Measurements from ENCODE around the gene EIF3D. TPM values are rescaled to one million over a fixed set of nuclear protein-coding genes. Genes with fewer than 3 reads are reported as not detected.

Gene EIF3D
- total RNA-seq, 1 experiment from 2014 or later = 237 TPM

DNA sequence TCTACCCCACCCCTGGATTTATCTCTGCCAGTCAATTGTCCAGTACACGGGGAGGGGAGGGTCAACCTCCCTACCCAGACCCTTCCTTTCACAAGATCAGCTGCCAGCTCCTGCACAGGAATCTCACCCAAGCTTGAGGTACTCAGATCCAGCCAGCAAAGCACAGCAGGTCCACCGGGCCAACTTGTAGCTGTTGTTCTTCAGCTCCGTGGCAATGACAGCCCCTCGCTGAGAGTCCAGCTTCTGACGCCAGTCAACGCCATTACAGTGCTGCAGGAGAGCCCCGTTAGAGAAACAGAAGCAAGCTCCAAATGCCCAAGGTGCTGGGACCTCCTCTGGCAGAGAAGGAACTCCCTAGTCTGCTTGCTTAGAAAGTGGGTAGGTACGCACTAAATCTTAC, 16.6 kb downstream of the EIF3D start:
- Mint-ChIP-seq H3K9me3 (peaks cover 3% of the 10 kb centered on the region), H3K4me1 (0 out of 2 replicates have a peak, but pooled peaks cover 2% of the 10 kb centered on the region), H3K36me3 (peaks cover 74% of the 10 kb centered on the region), H3K27ac (no peak overlapping the region; the same call in 1 of the 2 replicates), H3K27me3 (ENCODE audit: low read depth) (peaks cover 13% of the 10 kb centered on the region), H3K4me3 (no peak overlapping the region)
- POLR2A ChIA-PET = no interaction called here
- CTCF ChIA-PET = interaction anchor here (0.6 to 1.4 kb wide), 3 partner anchors 26 to 344 kb away, joined by 4 read pairs; no protein-coding TSS in a partner anchor
- no peak for DNase-seq (ENCODE audit: low spot score)
- TF ChIP-seq ZNF416 (CRISPR knock-in tag; IDR thresholded peaks at IDR 0.05) (no peak), NR1H2 (CRISPR knock-in tag; IDR thresholded peaks at IDR 0.05) (no peak), CBFB (CRISPR knock-in tag; IDR thresholded peaks at IDR 0.05; ENCODE audit: low read depth) (no peak), CREM (CRISPR knock-in tag; IDR thresholded peaks at IDR 0.05) (no peak), ZNF671 (CRISPR knock-in tag; IDR thresholded peaks at IDR 0.05) (no peak), NFATC4 (CRISPR knock-in tag; IDR thresholded peaks at IDR 0.05) (no peak), ZNF232 (CRISPR knock-in tag; IDR thresholded peaks at IDR 0.05) (no peak), ZNF396 (CRISPR knock-in tag; IDR thresholded peaks at IDR 0.05; ENCODE audit: borderline replicate concordance) (no peak), SMAD4 (CRISPR knock-in tag; IDR thresholded peaks at IDR 0.05) (no peak), KAT7 (CRISPR knock-in tag; IDR thresholded peaks at IDR 0.05; ENCODE audit: borderline replicate concordance) (no peak), IRF2 (CRISPR knock-in tag; IDR thresholded peaks at IDR 0.05; ENCODE audit: borderline replicate concordance, low read depth) (no peak)
- TF ChIP-seq, protein P1, sequence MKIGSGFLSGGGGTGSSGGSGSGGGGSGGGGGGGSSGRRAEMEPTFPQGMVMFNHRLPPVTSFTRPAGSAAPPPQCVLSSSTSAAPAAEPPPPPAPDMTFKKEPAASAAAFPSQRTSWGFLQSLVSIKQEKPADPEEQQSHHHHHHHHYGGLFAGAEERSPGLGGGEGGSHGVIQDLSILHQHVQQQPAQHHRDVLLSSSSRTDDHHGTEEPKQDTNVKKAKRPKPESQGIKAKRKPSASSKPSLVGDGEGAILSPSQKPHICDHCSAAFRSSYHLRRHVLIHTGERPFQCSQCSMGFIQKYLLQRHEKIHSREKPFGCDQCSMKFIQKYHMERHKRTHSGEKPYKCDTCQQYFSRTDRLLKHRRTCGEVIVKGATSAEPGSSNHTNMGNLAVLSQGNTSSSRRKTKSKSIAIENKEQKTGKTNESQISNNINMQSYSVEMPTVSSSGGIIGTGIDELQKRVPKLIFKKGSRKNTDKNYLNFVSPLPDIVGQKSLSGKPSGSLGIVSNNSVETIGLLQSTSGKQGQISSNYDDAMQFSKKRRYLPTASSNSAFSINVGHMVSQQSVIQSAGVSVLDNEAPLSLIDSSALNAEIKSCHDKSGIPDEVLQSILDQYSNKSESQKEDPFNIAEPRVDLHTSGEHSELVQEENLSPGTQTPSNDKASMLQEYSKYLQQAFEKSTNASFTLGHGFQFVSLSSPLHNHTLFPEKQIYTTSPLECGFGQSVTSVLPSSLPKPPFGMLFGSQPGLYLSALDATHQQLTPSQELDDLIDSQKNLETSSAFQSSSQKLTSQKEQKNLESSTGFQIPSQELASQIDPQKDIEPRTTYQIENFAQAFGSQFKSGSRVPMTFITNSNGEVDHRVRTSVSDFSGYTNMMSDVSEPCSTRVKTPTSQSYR (CRISPR knock-in tag; IDR thresholded peaks at IDR 0.05) = no peak
- TF ChIP-seq, protein P2, sequence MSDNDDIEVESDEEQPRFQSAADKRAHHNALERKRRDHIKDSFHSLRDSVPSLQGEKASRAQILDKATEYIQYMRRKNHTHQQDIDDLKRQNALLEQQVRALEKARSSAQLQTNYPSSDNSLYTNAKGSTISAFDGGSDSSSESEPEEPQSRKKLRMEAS (CRISPR knock-in tag; IDR thresholded peaks at IDR 0.05) = no peak
- TF ChIP-seq, protein P3, sequence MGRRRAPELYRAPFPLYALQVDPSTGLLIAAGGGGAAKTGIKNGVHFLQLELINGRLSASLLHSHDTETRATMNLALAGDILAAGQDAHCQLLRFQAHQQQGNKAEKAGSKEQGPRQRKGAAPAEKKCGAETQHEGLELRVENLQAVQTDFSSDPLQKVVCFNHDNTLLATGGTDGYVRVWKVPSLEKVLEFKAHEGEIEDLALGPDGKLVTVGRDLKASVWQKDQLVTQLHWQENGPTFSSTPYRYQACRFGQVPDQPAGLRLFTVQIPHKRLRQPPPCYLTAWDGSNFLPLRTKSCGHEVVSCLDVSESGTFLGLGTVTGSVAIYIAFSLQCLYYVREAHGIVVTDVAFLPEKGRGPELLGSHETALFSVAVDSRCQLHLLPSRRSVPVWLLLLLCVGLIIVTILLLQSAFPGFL (CRISPR knock-in tag; IDR thresholded peaks at IDR 0.05; ENCODE audit: borderline replicate concordance) = no peak
- TF ChIP-seq, protein P4, sequence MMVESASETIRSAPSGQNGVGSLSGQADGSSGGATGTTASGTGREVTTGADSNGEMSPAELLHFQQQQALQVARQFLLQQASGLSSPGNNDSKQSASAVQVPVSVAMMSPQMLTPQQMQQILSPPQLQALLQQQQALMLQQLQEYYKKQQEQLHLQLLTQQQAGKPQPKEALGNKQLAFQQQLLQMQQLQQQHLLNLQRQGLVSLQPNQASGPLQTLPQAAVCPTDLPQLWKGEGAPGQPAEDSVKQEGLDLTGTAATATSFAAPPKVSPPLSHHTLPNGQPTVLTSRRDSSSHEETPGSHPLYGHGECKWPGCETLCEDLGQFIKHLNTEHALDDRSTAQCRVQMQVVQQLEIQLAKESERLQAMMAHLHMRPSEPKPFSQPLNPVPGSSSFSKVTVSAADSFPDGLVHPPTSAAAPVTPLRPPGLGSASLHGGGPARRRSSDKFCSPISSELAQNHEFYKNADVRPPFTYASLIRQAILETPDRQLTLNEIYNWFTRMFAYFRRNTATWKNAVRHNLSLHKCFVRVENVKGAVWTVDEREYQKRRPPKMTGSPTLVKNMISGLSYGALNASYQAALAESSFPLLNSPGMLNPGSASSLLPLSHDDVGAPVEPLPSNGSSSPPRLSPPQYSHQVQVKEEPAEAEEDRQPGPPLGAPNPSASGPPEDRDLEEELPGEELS (CRISPR knock-in tag; IDR thresholded peaks at IDR 0.05) = no peak
- TF ChIP-seq, protein P5, sequence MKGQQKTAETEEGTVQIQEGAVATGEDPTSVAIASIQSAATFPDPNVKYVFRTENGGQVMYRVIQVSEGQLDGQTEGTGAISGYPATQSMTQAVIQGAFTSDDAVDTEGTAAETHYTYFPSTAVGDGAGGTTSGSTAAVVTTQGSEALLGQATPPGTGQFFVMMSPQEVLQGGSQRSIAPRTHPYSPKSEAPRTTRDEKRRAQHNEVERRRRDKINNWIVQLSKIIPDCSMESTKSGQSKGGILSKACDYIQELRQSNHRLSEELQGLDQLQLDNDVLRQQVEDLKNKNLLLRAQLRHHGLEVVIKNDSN (CRISPR knock-in tag; IDR thresholded peaks at IDR 0.05) = no peak
- TF ChIP-seq, protein P6, sequence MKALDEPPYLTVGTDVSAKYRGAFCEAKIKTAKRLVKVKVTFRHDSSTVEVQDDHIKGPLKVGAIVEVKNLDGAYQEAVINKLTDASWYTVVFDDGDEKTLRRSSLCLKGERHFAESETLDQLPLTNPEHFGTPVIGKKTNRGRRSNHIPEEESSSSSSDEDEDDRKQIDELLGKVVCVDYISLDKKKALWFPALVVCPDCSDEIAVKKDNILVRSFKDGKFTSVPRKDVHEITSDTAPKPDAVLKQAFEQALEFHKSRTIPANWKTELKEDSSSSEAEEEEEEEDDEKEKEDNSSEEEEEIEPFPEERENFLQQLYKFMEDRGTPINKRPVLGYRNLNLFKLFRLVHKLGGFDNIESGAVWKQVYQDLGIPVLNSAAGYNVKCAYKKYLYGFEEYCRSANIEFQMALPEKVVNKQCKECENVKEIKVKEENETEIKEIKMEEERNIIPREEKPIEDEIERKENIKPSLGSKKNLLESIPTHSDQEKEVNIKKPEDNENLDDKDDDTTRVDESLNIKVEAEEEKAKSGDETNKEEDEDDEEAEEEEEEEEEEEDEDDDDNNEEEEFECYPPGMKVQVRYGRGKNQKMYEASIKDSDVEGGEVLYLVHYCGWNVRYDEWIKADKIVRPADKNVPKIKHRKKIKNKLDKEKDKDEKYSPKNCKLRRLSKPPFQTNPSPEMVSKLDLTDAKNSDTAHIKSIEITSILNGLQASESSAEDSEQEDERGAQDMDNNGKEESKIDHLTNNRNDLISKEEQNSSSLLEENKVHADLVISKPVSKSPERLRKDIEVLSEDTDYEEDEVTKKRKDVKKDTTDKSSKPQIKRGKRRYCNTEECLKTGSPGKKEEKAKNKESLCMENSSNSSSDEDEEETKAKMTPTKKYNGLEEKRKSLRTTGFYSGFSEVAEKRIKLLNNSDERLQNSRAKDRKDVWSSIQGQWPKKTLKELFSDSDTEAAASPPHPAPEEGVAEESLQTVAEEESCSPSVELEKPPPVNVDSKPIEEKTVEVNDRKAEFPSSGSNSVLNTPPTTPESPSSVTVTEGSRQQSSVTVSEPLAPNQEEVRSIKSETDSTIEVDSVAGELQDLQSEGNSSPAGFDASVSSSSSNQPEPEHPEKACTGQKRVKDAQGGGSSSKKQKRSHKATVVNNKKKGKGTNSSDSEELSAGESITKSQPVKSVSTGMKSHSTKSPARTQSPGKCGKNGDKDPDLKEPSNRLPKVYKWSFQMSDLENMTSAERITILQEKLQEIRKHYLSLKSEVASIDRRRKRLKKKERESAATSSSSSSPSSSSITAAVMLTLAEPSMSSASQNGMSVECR (CRISPR knock-in tag; IDR thresholded peaks at IDR 0.05; ENCODE audit: borderline replicate concordance) = no peak
- TF ChIP-seq, protein P7, sequence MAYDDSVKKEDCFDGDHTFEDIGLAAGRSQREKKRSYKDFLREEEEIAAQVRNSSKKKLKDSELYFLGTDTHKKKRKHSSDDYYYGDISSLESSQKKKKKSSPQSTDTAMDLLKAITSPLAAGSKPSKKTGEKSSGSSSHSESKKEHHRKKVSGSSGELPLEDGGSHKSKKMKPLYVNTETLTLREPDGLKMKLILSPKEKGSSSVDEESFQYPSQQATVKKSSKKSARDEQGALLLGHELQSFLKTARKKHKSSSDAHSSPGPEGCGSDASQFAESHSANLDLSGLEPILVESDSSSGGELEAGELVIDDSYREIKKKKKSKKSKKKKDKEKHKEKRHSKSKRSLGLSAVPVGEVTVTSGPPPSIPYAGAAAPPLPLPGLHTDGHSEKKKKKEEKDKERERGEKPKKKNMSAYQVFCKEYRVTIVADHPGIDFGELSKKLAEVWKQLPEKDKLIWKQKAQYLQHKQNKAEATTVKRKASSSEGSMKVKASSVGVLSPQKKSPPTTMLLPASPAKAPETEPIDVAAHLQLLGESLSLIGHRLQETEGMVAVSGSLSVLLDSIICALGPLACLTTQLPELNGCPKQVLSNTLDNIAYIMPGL (CRISPR knock-in tag; IDR thresholded peaks at IDR 0.05) = no peak
- TF ChIP-seq, protein P8, sequence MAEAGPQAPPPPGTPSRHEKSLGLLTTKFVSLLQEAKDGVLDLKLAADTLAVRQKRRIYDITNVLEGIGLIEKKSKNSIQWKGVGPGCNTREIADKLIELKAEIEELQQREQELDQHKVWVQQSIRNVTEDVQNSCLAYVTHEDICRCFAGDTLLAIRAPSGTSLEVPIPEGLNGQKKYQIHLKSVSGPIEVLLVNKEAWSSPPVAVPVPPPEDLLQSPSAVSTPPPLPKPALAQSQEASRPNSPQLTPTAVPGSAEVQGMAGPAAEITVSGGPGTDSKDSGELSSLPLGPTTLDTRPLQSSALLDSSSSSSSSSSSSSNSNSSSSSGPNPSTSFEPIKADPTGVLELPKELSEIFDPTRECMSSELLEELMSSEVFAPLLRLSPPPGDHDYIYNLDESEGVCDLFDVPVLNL (CRISPR knock-in tag; IDR thresholded peaks at IDR 0.05; ENCODE audit: borderline replicate concordance, low read depth) = no peak
- no peak for ATAC-seq

Measured in WTC11 (cell line).